Sigmoid colon (tissue), 7 donors: Measurements from ENCODE around the gene ARHGAP44. TPM values are rescaled to one million over a fixed set of nuclear protein-coding genes. Genes with fewer than 3 reads are reported as not detected.

Experiments
- DNase-seq: peaks from one replicate; pipeline ENCODE4 v3.0.0-alpha.2; 2019
- H3K27ac ChIP-seq, 4 donors: fragments of 200-600 bp; sonication (generic); one replicate each; pipeline ENCODE4 v1.5.1; 2016 to 2019; ENCODE audit warnings: mild to moderate bottlenecking in 1 of 4
- H3K27me3 ChIP-seq, 3 donors: fragments of 200-600 bp; sonication (generic); one replicate each; pipeline ENCODE4 v1.5.1; 2019; ENCODE audit warnings: mild to moderate bottlenecking in 1 of 3
- H3K36me3 ChIP-seq, 4 donors: fragments of 200-600 bp; sonication (generic); one replicate each; pipeline ENCODE4 v1.5.1; 2016 to 2019
- H3K4me1 ChIP-seq, 4 donors: fragments of 200-600 bp; sonication (generic); one replicate each; pipeline ENCODE4 v1.5.1; 2017 to 2019
- H3K4me3 ChIP-seq, 4 donors: fragments of 200-600 bp; sonication (generic); one replicate each; pipeline ENCODE4 v1.5.1; 2017 to 2019; ENCODE audit warnings: mild to moderate bottlenecking in 2 of 4, moderate library complexity in 1 of 4
- H3K9me3 ChIP-seq, 4 donors: fragments of 200-600 bp in 3 of 4; sonication (generic) in 3 of 4; one replicate each; pipeline versions ENCODE4 v1.5.1 to v1.6.1; 2013 to 2019
- CTCF ChIP-seq, 4 experiments: fragments of 450-650 bp in 3 of 4; fragments of 200-600 bp in 1 of 4; IDR thresholded peaks; one replicate each; pipeline ENCODE4 v1.5.1; 2016 to 2019; ENCODE audit warnings: antibody characterized with exemption in 4 of 4, mild to moderate bottlenecking in 3 of 4, moderate library complexity in 2 of 4
- EP300 ChIP-seq, 4 donors: sonication (generic); formaldehyde crosslinking; IDR thresholded peaks; one replicate each; pipeline ENCODE4 v1.6.1; 2017; ENCODE audit warnings: antibody characterized with exemption in 4 of 4
- POLR2A ChIP-seq, 2 donors: fragments of 450-650 bp; IDR thresholded peaks; one replicate each; pipeline ENCODE4 v1.6.1; 2016; ENCODE audit warnings: antibody characterized with exemption in 2 of 2, mild to moderate bottlenecking in 2 of 2, moderate library complexity in 2 of 2
- POLR2AphosphoS5 ChIP-seq, 4 donors: sonication (generic); formaldehyde crosslinking; IDR thresholded peaks; one replicate each; pipeline ENCODE4 v1.6.1; 2017; ENCODE audit warnings: antibody characterized with exemption in 4 of 4
- WGBS, 2 donors: extraction: QIAGEN DNeasy Blood & Tissue Kit; methylation state at CpG; one replicate each; pipeline ENCODE4 v1.1.7; 2013; 5-methylcytosine and 5-hydroxymethylcytosine counted together
- intact Hi-C: fragments of 100-400 bp; cut with DNase I; formaldehyde crosslinking; loops from one replicate; pipeline ENCODE4 v1.15.1; 2023
- polyA plus RNA-seq, 3 donors: library from polyadenylated mRNA; stranded (reverse); fragments of 200-250 nt; gene quantifications; one replicate each; pipeline ENCODE4 v1.2.3, GENCODE V29; 2013
- total RNA-seq, 4 donors: library from RNA; depleted of rRNA; stranded (reverse); fragments of >200 nt; gene quantifications; one replicate each; pipeline ENCODE4 v1.1.0, GENCODE V29; 2016
- donor health status: healthy with polysubstance abuse.
- donor health status: Bipolar disorder and iron deficiency.
- donor health status: healthy.

Gene ARHGAP44
- total and polyA plus RNA-seq, 7 donors: 2.6 to 23.8 (median 6.4) TPM

DNA sequence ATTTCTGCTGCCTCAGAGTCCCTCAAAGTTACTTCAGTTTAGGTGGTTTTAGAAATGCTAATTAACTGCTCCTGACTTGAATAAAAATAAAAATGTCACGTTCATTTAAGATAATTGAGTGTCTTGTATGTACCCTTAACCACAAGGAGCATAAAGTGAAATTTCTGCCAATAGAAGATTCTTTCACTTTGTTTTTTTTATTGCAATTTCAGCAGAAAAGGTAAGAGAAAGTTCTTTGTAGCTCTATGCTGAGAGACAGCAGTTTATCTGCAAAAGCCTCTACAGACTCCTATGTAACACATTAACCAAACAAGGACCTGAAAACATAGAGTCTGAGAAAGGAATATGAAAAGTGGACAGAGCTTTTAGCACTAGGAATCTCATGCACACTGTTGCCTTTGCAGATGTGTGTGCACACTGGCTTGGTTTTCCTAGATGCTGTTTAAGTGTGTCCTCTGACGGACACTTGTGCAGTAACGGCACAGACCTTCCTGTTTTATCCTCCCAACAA, 11.6 kb downstream of the ARHGAP44 start:
- H3K27ac ChIP-seq: no peak overlapping the region
- no peaks in the 10 kb centered on the region for H3K9me3 ChIP-seq
- intact Hi-C loops: no loop called here
- no peaks in the 10 kb centered on the region for H3K27me3 ChIP-seq
- H3K36me3 ChIP-seq: no peaks in the 10 kb centered on the region
- no peak overlapping the region for H3K4me3 ChIP-seq
- 28 to 52% methylated on average over 3 of the region's 3 CpGs for whole genome bisulfite sequencing, 2 donors
- no peaks in the 10 kb centered on the region for H3K4me1 ChIP-seq
- no peak for DNase-seq
- TF ChIP-seq EP300 (IDR thresholded peaks at IDR 0.05) (no peak), POLR2A (IDR thresholded peaks at IDR 0.05) (no peak), CTCF (IDR thresholded peaks at IDR 0.05) (no peak), POLR2AphosphoS5 (IDR thresholded peaks at IDR 0.05) (no peak)

GRCh38 chr17:12806630-12807029, 17.3 kb downstream of the ARHGAP44 start:
- no peaks in the 10 kb centered on the region for H3K36me3 ChIP-seq
- 94 to 96% methylated on average over 1 of the region's 1 CpG for WGBS, 2 donors
- H3K27ac ChIP-seq: no peak overlapping the region
- peaks cover 0 to 5% (median 0%) of the 10 kb centered on the region in 4 donors for H3K9me3 ChIP-seq
- no peaks in the 10 kb centered on the region for H3K27me3 ChIP-seq
- no peaks in the 10 kb centered on the region for H3K4me1 ChIP-seq
- no peak for DNase-seq
- TF ChIP-seq EP300 (IDR thresholded peaks at IDR 0.05): no peak
- no peak overlapping the region for H3K4me3 ChIP-seq
- intact Hi-C loops: no loop called here

DNA sequence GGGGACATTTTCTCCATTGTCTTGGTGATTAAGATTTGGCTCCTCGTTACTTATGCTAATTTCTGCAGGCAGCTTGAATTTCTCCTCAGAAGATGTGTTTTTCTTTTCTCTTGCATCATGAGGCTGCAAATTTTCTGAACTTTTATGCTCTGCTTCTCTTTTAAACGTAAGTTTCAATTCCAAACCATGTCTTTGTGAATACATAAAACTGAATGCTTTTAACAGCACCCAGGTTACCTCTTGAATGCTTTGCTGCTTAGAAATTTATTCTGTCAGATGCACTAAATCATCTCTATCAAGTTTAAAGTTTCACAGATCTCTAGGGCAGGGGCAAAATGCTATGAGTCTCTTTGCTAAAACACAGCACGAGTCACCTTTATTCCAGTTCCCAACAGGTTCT, 19.4 kb downstream of the ARHGAP44 start:
- WGBS, 2 donors: 89 to 94% methylated on average over 3 of the region's 3 CpGs
- H3K4me3 ChIP-seq: no peak overlapping the region
- peaks cover 0 to 5% (median 0%) of the 10 kb centered on the region in 4 donors for H3K9me3 ChIP-seq
- no peak for DNase-seq
- intact Hi-C loops: no loop called here
- TF ChIP-seq POLR2AphosphoS5 (IDR thresholded peaks at IDR 0.05): no peak
- no peak for TF ChIP-seq CTCF (IDR thresholded peaks at IDR 0.05)
- TF ChIP-seq POLR2A (IDR thresholded peaks at IDR 0.05): no peak
- TF ChIP-seq EP300 (IDR thresholded peaks at IDR 0.05): no peak
- no peaks in the 10 kb centered on the region for H3K36me3 ChIP-seq
- H3K27ac ChIP-seq: no peak overlapping the region
- no peaks in the 10 kb centered on the region for H3K4me1 ChIP-seq
- H3K27me3 ChIP-seq: no peaks in the 10 kb centered on the region

DNA sequence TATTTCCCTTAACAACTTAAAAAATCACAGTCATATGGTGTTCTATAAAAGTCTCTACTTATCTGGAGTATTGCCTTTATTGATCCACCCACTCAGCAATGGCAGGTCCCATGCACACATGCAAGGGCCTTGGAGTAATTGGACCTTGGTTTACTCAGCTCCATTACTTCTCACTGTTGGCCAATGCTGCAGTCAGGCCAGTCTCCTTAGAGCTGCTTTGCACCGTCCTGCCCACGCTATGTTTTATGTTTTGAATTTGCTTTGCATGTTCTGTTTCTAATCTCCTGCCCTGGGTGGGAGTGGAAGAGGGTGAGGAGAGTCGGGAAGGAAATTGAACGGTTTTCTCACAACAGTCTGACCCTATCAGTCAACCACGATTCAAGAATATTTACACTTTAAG, 23.6 kb downstream of the ARHGAP44 start:
- intact Hi-C loops: no loop called here
- no peak for DNase-seq
- no peak for TF ChIP-seq POLR2A (IDR thresholded peaks at IDR 0.05)
- no peak for TF ChIP-seq CTCF (IDR thresholded peaks at IDR 0.05)
- TF ChIP-seq POLR2AphosphoS5 (IDR thresholded peaks at IDR 0.05): no peak
- no peak for TF ChIP-seq EP300 (IDR thresholded peaks at IDR 0.05)

DNA sequence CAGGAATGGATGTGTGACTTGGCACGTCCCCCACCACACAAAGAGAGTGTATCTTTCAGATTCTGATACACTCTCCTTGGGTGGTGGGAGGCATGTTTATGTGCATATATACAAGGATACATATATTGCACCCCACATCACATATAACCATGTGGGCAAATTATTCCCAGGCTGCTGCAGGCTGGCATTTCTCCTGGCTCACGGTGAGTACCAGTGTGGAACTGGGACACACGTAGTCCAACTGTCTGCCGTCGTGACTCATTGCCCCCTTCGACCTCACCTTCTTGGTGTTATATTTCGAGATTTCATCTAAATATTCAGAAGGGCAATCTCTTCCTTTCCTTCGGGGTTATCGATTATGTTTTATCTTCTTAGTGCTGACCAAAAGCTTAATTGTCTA, 24.4 kb downstream of the ARHGAP44 start:
- WGBS, 2 donors: 95% methylated on average over 9 of the region's 9 CpGs
- no peak overlapping the region for H3K27ac ChIP-seq
- DNase-seq: no peak
- no peaks in the 10 kb centered on the region for H3K36me3 ChIP-seq
- no peaks in the 10 kb centered on the region for H3K27me3 ChIP-seq
- no peaks in the 10 kb centered on the region for H3K9me3 ChIP-seq
- H3K4me3 ChIP-seq: no peak overlapping the region
- TF ChIP-seq CTCF (IDR thresholded peaks at IDR 0.05): no peak
- no peak for TF ChIP-seq POLR2AphosphoS5 (IDR thresholded peaks at IDR 0.05)
- TF ChIP-seq POLR2A (IDR thresholded peaks at IDR 0.05): no peak
- no peak for TF ChIP-seq EP300 (IDR thresholded peaks at IDR 0.05)
- intact Hi-C loops: no loop called here
- no peaks in the 10 kb centered on the region for H3K4me1 ChIP-seq

More for the DNA sequence above, 23.6 kb downstream of the ARHGAP44 start:
- Histone ChIP-seq H3K4me3 (no peak overlapping the region), H3K9me3 (peaks cover 0 to 5% (median 0%) of the 10 kb centered on the region in 4 donors), H3K27ac (no peak overlapping the region), H3K36me3 (no peaks in the 10 kb centered on the region), H3K4me1 (no peaks in the 10 kb centered on the region), H3K27me3 (no peaks in the 10 kb centered on the region)
- 64 to 71% methylated on average over 5 of the region's 5 CpGs for WGBS, 2 donors
